ES-I3 (cell line): ENCODE results near the gene ALDH3B1.

Source experiments
- H3K36me3 ChIP-seq: 2 replicates; pipeline ENCODE4 v1.6.1; 2013; ENCODE audit warnings: mild to moderate bottlenecking, low read length, control low read depth, moderate library complexity; ENCODE audit not compliant: insufficient read depth
- H3K4me1 ChIP-seq: 2 replicates; pipeline ENCODE4 v1.6.1; 2013; ENCODE audit warnings: mild to moderate bottlenecking, control low read depth, low read length; ENCODE audit not compliant: insufficient read depth
- H3K9ac ChIP-seq: 2 replicates; pipeline ENCODE4 v1.6.1; 2013; ENCODE audit warnings: low read depth, mild to moderate bottlenecking, low read length, moderate library complexity
- H3K9me3 ChIP-seq: 2 replicates; pipeline ENCODE4 v1.6.1; 2013; ENCODE audit warnings: mild to moderate bottlenecking, low read length, moderate library complexity; ENCODE audit not compliant: control insufficient read depth, insufficient read depth

ALDH3B1 gene

DNA sequence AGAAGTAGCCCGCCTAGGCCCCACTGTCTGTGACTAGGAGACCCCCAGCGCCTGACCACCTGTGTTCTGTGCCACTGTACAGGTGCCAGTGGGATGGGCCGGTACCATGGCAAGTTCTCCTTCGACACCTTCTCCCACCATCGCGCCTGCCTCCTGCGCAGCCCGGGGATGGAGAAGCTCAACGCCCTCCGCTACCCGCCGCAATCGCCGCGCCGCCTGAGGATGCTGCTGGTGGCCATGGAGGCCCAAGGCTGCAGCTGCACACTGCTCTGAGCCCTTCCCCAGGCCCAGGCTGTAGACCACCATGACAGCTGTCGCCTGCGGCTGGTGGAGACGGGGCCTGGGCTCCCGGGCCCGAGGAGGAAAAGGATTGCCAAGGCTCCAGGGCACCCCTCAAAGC lies 17.5 kb downstream of the ALDH3B1 start:
- no peaks in the 10 kb centered on the region for H3K9me3 ChIP-seq
- H3K9ac ChIP-seq = no peak overlapping the region
- H3K4me1 ChIP-seq = peaks cover 8% of the 10 kb centered on the region; the same call in 1 of the 2 replicates
- H3K36me3 ChIP-seq = peaks cover 3% of the 10 kb centered on the region; the same call in 1 of the 2 replicates

DNA sequence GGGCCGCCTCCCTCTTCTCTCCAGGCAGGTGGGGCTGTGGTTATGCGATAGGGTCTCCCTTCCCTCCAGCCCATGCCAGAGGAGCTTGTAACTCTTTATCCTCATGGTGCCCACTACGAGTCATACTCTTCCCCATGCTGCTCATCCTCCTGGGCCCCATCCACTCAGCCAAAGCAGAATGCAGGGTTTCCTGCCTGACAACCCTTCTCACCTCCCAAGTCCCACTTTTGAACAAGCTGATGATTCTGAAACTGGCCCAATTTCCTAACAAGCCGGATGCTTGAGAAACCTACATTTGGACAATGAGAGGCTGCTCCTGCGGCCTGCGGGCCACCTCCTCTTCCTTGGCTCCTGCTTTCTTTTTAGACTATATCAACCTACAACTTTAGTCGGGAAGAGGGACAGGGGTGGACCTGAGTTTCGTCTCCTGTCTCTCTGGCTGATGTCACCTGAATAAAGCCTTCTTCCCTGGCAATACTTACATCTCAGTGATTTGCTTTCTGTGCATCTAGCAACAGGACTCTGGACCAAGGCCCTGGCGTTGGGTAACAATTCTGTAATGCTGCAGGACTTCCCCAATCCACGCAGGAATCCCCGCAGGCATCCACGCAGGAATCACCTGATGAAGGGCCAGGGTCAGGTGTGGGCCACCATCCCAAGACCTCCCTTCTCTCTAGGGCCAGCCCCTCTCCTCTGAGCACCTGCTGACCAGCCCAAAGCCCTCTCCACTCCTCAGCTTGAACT lies 18.8 kb downstream of the ALDH3B1 start:
- Histone ChIP-seq H3K4me1 (peaks cover 8% of the 10 kb centered on the region; the same call in 1 of the 2 replicates), H3K36me3 (peaks cover 3% of the 10 kb centered on the region; the same call in 1 of the 2 replicates), H3K9me3 (no peaks in the 10 kb centered on the region), H3K9ac (peak overlapping the region; percentile 90; the same call in 1 of the 2 replicates)

DNA sequence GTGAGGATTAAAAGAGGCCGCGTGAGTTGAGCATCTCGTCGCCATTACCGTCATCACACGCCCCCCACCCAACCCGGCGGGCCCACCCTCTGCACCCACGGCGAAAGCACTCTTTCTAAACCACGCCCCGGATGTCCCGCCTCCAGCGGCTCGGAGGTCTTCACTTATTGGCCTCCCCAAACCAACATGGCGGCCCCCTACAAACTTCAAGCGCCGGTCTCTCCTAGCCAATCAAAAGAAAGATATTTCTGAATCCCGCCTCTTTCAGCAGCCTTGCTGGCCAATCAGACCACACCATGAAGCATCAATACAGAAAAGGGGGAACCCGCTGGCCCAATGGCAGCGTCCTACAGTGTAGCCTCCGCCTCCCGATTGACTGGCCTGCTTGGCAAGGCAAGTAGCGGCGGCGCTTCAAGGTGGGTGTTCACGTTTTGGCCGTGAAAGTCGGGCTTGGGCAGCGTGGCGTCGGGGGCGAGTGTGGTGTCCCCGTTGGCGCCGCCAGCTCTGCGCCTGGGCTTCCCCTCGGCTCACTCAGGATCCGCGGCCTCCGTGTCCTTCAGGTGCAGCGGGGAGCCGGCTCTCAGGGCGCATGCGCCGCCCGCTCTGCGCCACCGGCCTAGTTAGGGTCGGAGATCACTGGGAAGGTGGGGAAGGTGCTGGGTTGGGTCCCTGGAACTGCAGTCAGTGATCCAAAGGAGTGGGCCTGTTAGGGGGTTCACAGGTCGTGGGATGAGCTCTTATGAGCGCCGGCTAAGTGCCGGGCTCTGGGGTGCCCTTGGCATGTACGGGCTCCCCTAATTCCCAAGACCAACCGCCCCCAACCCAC lies 20.4 kb downstream of the ALDH3B1 start, which contains the start of gene NDUFS8:
NDUFS8 (plus strand) TSS at position 364 of the 826 bp plus-strand sequence. CDS start 1,471 bp downstream, outside the sequence.
- H3K9ac ChIP-seq = peak within 1 kb of the TSS; percentile 90
- H3K36me3 ChIP-seq = peaks cover 6% of the 10 kb centered on the region; the same call in 1 of the 2 replicates
- H3K4me1 ChIP-seq = peaks cover 8% of the 10 kb centered on the region; the same call in 1 of the 2 replicates
- H3K9me3 ChIP-seq = no peaks in the 10 kb centered on the region

DNA sequence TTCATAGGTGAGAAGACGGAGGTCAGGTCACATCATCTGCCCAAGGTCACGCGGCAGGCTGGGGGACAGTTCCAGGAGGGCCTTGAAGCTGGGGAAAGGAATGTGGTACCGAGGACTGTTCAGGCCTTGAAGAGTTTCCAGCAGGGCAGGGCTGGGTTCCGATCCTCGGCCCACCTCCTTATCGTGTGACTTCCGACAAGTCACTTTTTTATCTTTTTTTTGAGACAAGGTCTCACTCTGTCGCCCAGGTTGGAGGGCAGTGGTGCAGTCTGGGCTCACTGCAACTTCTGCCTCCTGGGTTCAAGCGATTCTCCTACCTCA lies 21.0 kb downstream of the ALDH3B1 start:
- Histone ChIP-seq H3K9me3 (no peaks in the 10 kb centered on the region), H3K9ac (peak overlapping the region; percentile 90), H3K4me1 (peaks cover 8% of the 10 kb centered on the region; the same call in 1 of the 2 replicates), H3K36me3 (peaks cover 6% of the 10 kb centered on the region; the same call in 1 of the 2 replicates)

DNA sequence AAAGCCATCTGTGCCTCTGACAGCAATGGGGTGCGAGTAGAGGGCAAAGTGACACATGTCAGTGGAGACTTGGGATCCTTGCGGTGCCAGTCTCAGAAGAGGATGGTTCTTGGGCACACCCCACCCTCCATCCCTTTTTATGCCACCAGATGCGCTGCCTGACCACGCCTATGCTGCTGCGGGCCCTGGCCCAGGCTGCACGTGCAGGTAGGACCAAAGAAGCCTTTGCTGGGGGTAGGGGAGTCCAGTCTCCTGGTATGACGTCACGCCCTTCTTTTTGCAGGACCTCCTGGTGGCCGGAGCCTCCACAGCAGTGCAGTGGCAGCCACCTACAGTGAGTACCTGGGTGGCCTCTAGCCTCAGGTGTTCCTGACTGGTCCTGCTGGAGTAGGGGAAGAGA lies 21.9 kb downstream of the ALDH3B1 start:
- Histone ChIP-seq H3K9ac (no peak overlapping the region), H3K36me3 (peaks cover 6% of the 10 kb centered on the region; the same call in 1 of the 2 replicates), H3K4me1 (peaks cover 8% of the 10 kb centered on the region; the same call in 1 of the 2 replicates), H3K9me3 (no peaks in the 10 kb centered on the region)

DNA sequence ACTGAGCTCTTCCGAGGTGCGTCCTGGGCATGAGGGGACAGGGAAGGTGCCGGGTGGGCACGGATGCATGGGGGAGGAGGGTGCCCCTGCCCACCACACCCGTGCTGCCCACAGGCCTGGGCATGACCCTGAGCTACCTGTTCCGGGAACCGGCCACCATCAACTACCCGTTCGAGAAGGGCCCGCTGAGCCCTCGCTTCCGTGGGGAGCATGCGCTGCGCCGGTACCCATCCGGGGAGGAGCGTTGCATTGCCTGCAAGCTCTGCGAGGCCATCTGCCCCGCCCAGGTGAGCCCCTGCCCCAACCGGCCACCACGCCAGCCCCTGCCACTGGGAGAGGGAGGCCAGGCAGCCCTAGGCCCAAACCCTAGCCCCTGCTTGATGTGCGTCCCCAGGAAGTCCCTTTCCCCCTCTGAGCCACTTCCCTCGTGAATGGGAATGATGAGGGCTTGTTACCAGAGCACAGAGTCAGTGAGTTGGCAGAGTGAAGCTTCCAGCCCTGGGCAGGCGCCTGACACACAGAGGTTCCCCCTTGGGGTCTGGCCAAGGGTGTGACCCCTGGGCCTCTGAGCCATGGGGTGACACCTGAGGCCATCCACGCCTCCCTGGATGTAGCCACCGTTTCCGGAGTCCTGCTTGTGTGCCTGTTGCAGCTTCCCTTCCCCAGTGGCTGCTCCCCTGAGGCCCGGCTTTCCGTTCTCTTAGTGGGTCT lies 23.0 kb downstream of the ALDH3B1 start:
- no peaks in the 10 kb centered on the region for H3K9me3 ChIP-seq
- H3K9ac ChIP-seq = no peak overlapping the region
- peaks cover 6% of the 10 kb centered on the region; the same call in 1 of the 2 replicates for H3K36me3 ChIP-seq
- peaks cover 13% of the 10 kb centered on the region; the same call in 1 of the 2 replicates for H3K4me1 ChIP-seq

DNA sequence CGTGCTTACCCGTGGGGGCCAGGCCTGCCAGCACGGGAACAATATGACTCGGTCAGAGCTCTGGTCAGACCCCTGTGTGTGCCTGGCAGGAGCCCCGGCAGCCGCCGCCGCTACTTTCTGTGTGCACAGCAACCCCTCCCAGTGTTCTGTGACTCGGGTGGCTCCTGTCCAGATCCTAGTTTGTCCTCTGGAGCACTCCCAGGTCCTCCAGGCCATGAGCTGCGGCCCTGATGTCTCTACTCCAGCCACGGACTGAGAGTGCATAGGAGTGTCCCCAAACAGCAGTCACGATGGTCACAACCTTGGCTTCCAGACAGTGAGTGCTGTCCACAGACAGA lies 23.6 kb downstream of the ALDH3B1 start:
- H3K9me3 ChIP-seq = no peaks in the 10 kb centered on the region
- H3K9ac ChIP-seq = no peak overlapping the region
- H3K4me1 ChIP-seq = peaks cover 18% of the 10 kb centered on the region; the same call in 1 of the 2 replicates
- peaks cover 6% of the 10 kb centered on the region; the same call in 1 of the 2 replicates for H3K36me3 ChIP-seq

DNA sequence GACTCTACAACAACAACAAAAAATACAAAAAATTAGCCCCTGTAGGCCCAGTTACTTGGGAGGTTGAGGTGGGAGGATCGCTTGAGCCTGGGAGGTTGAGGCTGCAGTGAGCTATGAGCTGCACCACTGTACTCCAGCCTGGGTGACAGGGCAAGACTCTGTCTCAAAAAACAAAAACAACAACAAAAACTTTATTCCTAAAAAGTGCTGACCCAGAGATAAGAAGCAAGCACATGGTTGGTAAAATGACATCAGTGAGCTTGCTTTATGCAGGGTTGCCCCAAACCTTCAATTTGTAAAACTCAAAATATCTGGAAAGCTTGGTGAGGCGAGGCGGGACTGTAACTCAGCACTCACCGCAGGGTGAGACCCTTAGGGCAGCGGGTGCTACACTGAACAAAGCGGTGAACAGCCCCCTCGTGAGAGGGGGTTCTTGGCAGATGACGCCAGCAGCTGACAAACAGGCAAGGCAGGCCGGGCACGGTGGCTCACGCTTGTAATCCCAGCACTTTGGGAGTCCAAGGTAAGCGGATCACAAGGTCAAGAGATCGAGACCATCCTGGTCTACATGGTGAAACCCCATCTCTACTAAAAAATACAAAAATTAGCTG lies 25.2 kb downstream of the ALDH3B1 start:
- peaks cover 6% of the 10 kb centered on the region; the same call in 1 of the 2 replicates for H3K36me3 ChIP-seq
- no peaks in the 10 kb centered on the region for H3K9me3 ChIP-seq
- peaks cover 17% of the 10 kb centered on the region; the same call in 1 of the 2 replicates for H3K4me1 ChIP-seq
- H3K9ac ChIP-seq = no peak overlapping the region

DNA sequence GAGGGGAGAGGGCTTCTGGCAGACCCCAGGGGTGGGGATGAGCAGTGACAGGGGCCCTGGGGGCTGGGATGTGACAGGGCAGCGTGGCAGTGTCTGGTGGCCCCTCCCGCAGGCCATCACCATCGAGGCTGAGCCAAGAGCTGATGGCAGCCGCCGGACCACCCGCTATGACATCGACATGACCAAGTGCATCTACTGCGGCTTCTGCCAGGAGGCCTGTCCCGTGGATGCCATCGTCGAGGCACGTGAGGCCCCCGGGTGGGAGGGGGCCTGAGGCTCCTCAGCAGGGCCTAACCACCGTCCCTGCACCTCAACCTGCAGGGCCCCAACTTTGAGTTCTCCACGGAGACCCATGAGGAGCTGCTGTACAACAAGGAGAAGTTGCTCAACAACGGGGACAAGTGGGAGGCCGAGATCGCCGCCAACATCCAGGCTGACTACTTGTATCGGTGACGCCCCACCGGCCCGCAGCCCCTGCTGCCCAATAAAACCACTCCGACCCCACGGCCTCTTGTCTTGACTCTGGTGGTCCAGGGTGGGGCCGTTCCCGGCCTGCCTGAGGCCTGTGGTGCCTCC lies 26.1 kb downstream of the ALDH3B1 start:
- H3K9ac ChIP-seq = no peak overlapping the region
- H3K9me3 ChIP-seq = no peaks in the 10 kb centered on the region
- peaks cover 23% of the 10 kb centered on the region; the same call in 1 of the 2 replicates for H3K4me1 ChIP-seq
- H3K36me3 ChIP-seq = peaks cover 6% of the 10 kb centered on the region; the same call in 1 of the 2 replicates

DNA sequence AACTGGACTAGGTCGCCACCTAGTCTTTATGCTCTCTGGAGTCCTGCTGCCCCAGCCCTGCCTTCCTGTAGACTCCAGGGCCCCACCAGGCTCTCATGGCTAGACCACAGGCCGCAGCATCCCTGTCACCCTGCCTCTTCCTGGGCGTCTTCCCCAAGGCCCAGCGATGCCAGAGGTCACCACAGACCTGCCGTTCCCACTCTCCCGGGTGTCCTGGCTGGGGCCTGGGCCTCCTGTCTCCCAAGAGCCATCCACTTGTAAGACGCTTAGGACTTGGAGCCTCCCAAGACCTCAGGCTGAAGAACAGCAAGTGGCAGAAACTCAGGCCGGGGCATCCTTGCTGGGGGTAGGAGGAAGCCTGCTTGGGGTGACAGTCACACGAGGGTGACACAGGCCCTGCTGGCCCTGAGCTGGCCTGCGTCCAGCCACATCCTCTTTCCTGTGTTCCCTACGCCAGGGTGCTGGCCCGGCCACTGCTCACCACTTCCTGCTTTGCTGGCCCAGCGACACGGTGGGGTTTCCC lies 26.7 kb downstream of the ALDH3B1 start:
- peaks cover 23% of the 10 kb centered on the region; the same call in 1 of the 2 replicates for H3K4me1 ChIP-seq
- peaks cover 6% of the 10 kb centered on the region; the same call in 1 of the 2 replicates for H3K36me3 ChIP-seq
- H3K9ac ChIP-seq = no peak overlapping the region
- no peaks in the 10 kb centered on the region for H3K9me3 ChIP-seq

DNA sequence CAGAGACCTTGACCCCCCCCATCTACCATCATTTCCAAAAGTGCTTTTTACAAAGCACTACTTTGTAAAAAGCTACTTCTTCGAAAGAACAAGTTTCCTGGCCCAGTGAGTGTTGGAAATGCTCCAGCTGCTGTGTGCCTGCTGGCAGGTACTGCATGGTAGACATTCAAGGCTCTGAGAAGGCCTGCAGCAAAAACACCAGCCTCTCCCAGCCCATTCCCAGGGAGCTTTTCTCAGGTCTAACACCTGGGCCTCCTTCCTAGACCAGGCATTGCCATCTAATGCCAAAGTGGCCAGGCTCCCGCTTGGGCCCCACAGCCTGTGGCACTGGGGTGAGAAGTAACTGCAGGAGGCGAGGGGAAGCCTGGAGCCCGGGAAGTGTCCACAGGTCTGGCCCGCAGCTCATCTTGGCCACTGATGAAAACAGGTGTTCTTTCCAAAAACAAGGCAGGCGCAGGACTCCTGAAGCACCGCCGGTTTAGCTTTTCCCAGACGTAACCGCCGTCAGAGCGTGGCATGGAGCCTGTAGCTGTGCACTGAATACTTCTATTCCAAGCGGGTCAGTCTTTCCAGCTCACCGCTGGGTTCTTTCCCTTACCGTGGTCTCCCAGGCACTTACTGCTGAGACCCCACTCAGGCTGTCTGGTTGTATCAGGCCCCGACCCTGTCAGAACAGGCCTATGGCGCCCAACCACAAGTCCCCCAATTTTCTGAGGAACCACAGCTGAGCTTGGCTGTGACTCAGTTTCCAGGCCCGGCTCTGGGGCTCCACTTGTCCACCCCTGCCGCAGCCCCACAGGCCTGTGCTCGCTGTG lies 27.5 kb downstream of the ALDH3B1 start:
- H3K9me3 ChIP-seq = no peaks in the 10 kb centered on the region
- H3K36me3 ChIP-seq = 0 out of 2 replicates have a peak, but pooled peaks cover 3% of the 10 kb centered on the region
- peaks cover 23% of the 10 kb centered on the region; the same call in 1 of the 2 replicates for H3K4me1 ChIP-seq
- no peak overlapping the region for H3K9ac ChIP-seq

DNA sequence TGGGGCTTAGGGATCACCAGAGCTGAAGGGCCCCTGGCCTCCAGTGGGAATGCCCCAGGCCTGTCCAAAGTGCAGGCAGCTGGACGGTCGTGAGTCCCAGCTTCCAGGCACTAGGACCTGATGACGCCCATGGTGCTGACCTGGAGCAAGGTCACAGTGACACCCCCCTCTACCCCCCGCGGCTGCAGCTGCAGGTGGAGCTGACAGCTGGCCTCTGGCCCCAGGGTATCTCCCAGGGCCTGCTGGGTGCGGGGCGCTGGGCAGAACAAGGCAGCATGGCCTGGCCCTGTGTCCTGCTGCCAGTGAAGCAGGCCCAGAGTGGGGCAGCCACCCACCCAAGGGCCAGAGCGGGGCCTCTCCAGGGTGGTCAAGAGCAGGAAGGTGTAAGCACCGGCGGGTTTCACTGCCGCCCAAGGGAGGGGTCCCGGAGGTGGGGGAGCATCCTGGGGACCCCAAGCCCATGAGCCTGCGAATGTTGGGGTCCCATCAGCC lies 28.1 kb downstream of the ALDH3B1 start:
- Histone ChIP-seq H3K9me3 (no peaks in the 10 kb centered on the region), H3K36me3 (0 out of 2 replicates have a peak, but pooled peaks cover 3% of the 10 kb centered on the region), H3K4me1 (peaks cover 23% of the 10 kb centered on the region; the same call in 1 of the 2 replicates), H3K9ac (peak overlapping the region; percentile 57)
